RWPE2 (cell line): Measurements from ENCODE around the gene COL15A1.

Experiments
- ATAC-seq: fragments of 200-7000 bp; cut with Tn5 transposase; 3 replicates; pipeline ENCODE4 v1.9.1; 2021; ENCODE audit warnings: low read depth
- DNase-seq: peaks from one replicate; pipeline ENCODE4 v3.0.0-alpha.2; 2020; ENCODE audit warnings: low spot score
- H3K27ac ChIP-seq: fragments of 450-650 bp; 2 replicates; pipeline ENCODE4 v1.5.1; 2017; ENCODE audit warnings: mild to moderate bottlenecking; ENCODE audit not compliant: poor library complexity, severe bottlenecking
- H3K27me3 ChIP-seq: fragments of 250-450 bp; sonication (Bioruptor Pico); 2 replicates; pipeline ENCODE4 v1.5.1; 2021; ENCODE audit warnings: mild to moderate bottlenecking, moderate library complexity; ENCODE audit not compliant: insufficient read depth, poor library complexity, severe bottlenecking
- H3K36me3 ChIP-seq: fragments of 250-450 bp; sonication (Bioruptor Pico); 2 replicates; pipeline ENCODE4 v1.5.1; 2020; ENCODE audit warnings: low read depth, mild to moderate bottlenecking, moderate library complexity
- H3K4me1 ChIP-seq: fragments of 250-450 bp; sonication (Bioruptor Pico); 2 replicates; pipeline ENCODE4 v1.5.1; 2021; ENCODE audit warnings: mild to moderate bottlenecking, moderate library complexity; ENCODE audit not compliant: insufficient read depth, poor library complexity, severe bottlenecking
- H3K4me3 ChIP-seq: fragments of 250-450 bp; sonication (Bioruptor Pico); 2 replicates; pipeline ENCODE4 v1.5.1; 2021; ENCODE audit warnings: mild to moderate bottlenecking, moderate library complexity; ENCODE audit not compliant: severe bottlenecking
- H3K9me3 ChIP-seq: fragments of 250-450 bp; sonication (Bioruptor Pico); 2 replicates; pipeline ENCODE4 v1.5.1; 2021; ENCODE audit warnings: mild to moderate bottlenecking, moderate library complexity; ENCODE audit not compliant: severe bottlenecking
- CTCF ChIP-seq: fragments of 450-650 bp; IDR thresholded peaks from one replicate; pipeline ENCODE4 v1.5.1; 2017; ENCODE audit warnings: mild to moderate bottlenecking, moderate library complexity; ENCODE audit not compliant: poor library complexity, severe bottlenecking

COL15A1 gene

GRCh38 chr9:98974994-98975712 lies 31.4 kb downstream of the COL15A1 start:
- Histone ChIP-seq H3K9me3 (no peaks in the 10 kb centered on the region), H3K27ac (no peak overlapping the region), H3K4me3 (no peak overlapping the region), H3K4me1 (no peaks in the 10 kb centered on the region), H3K27me3 (no peaks in the 10 kb centered on the region), H3K36me3 (no peaks in the 10 kb centered on the region)
- peak; percentile 94 for TF ChIP-seq CTCF
- DNase-seq (no peak), ATAC-seq (peak; percentile 91)

- no peak overlapping the region for H3K4me3 ChIP-seq
- DNase-seq (no peak), ATAC-seq (no peak)
- no peaks in the 10 kb centered on the region for H3K9me3 ChIP-seq
- H3K4me1 ChIP-seq, result no peaks in the 10 kb centered on the region
- H3K36me3 ChIP-seq, result no peaks in the 10 kb centered on the region
- no peaks in the 10 kb centered on the region for H3K27me3 ChIP-seq
- TF ChIP-seq CTCF, result no peak
- H3K27ac ChIP-seq, result no peak overlapping the region
These were observed 32.1 kb downstream of the COL15A1 start for GRCh38 chr9:98975838-98976237.

GRCh38 chr9:98977246-98977714 lies 33.6 kb downstream of the COL15A1 start:
- no peak for DNase-seq
- Histone ChIP-seq H3K36me3 (no peaks in the 10 kb centered on the region), H3K4me1 (no peaks in the 10 kb centered on the region)

GRCh38 chr9:98977813-98978212 lies 34.1 kb downstream of the COL15A1 start:
- H3K4me3 ChIP-seq, result no peak overlapping the region
- H3K4me1 ChIP-seq, result no peaks in the 10 kb centered on the region
- H3K36me3 ChIP-seq, result no peaks in the 10 kb centered on the region
- no peak for DNase-seq
- no peaks in the 10 kb centered on the region for H3K9me3 ChIP-seq
- ATAC-seq, result no peak
- no peaks in the 10 kb centered on the region for H3K27me3 ChIP-seq
- H3K27ac ChIP-seq, result no peak overlapping the region
- no peak for TF ChIP-seq CTCF

More at GRCh38 chr9:98977246-98977714, 33.6 kb downstream of the COL15A1 start:
- no peaks in the 10 kb centered on the region for H3K27me3 ChIP-seq
- H3K27ac ChIP-seq, result no peak overlapping the region
- ATAC-seq, result no peak
- no peak overlapping the region for H3K4me3 ChIP-seq
- no peak for TF ChIP-seq CTCF
- H3K9me3 ChIP-seq, result no peaks in the 10 kb centered on the region

- ATAC-seq (no peak), DNase-seq (no peak)
- TF ChIP-seq CTCF, result no peak
- H3K27me3 ChIP-seq, result no peaks in the 10 kb centered on the region
- no peak overlapping the region for H3K27ac ChIP-seq
- H3K4me3 ChIP-seq, result no peak overlapping the region
- no peaks in the 10 kb centered on the region for H3K4me1 ChIP-seq
- H3K9me3 ChIP-seq, result no peaks in the 10 kb centered on the region
- no peaks in the 10 kb centered on the region for H3K36me3 ChIP-seq
These were observed 34.5 kb downstream of the COL15A1 start for GRCh38 chr9:98978231-98978681.
